ENCODE data around the gene KRTAP11-1. TPM values are rescaled to one million over a fixed set of nuclear protein-coding genes. Genes with fewer than 3 reads are reported as not detected.

KRTAP11-1 gene
- total RNA-seq, 1 donor: not detected

GRCh38 chr21:30880914-30881313, 466 bp downstream of the KRTAP11-1 start:
- no peak for TF ChIP-seq CTCF (IDR thresholded peaks at IDR 0.05; ENCODE audit: insufficient read depth, low read depth, low read length)
- no peak for DNase-seq (ENCODE audit: low read depth)

GRCh38 chr21:30874526-30874925, 6.9 kb downstream of the KRTAP11-1 start:
- H3K4me3 ChIP-seq (ENCODE audit: low read depth, low read length): no peak overlapping the region
- DNase-seq (ENCODE audit: low read depth): no peak
- TF ChIP-seq CTCF (IDR thresholded peaks at IDR 0.05; ENCODE audit: insufficient read depth, low read depth, low read length): no peak

More at GRCh38 chr21:30880914-30881313, 466 bp downstream of the KRTAP11-1 start:
- no peak overlapping the region for H3K4me3 ChIP-seq (ENCODE audit: low read depth, low read length)

- no peak overlapping the region for H3K4me3 ChIP-seq (ENCODE audit: low read depth, low read length)
- DNase-seq (ENCODE audit: low read depth): no peak
- TF ChIP-seq CTCF (IDR thresholded peaks at IDR 0.05; ENCODE audit: insufficient read depth, low read depth, low read length): no peak
Measured at GRCh38 chr21:30847627-30848500, 33.5 kb downstream of the KRTAP11-1 start.

GRCh38 chr21:30842990-30843389, 38.4 kb downstream of the KRTAP11-1 start:
- no peak for TF ChIP-seq CTCF (IDR thresholded peaks at IDR 0.05; ENCODE audit: insufficient read depth, low read depth, low read length)

GRCh38 chr21:30839304-30839703, 42.1 kb downstream of the KRTAP11-1 start:
- TF ChIP-seq CTCF (IDR thresholded peaks at IDR 0.05; ENCODE audit: insufficient read depth, low read depth, low read length): no peak
- no peak for DNase-seq (ENCODE audit: low read depth)
- no peak overlapping the region for H3K4me3 ChIP-seq (ENCODE audit: low read depth, low read length)

More at GRCh38 chr21:30842990-30843389, 38.4 kb downstream of the KRTAP11-1 start:
- H3K4me3 ChIP-seq (ENCODE audit: low read depth, low read length): no peak overlapping the region
- no peak for DNase-seq (ENCODE audit: low read depth)

- TF ChIP-seq CTCF (IDR thresholded peaks at IDR 0.05; ENCODE audit: insufficient read depth, low read depth, low read length): no peak
- H3K4me3 ChIP-seq (ENCODE audit: low read depth, low read length): no peak overlapping the region
Measured at GRCh38 chr21:30838536-30838935, 42.8 kb downstream of the KRTAP11-1 start.

More at GRCh38 chr21:30838536-30838935, 42.8 kb downstream of the KRTAP11-1 start:
- DNase-seq (ENCODE audit: low read depth): no peak

Measured in fibroblast of villous mesenchyme (primary cell).